Activated CD4-positive, alpha-beta T cell treated with anti-CD3 and anti-CD28 coated beads, Interleukin-2, amount 10 ng/mL, durations not matched to agents 24 days and 14 days (primary cell): Measurements from ENCODE around the gene MISFA. TPM values are rescaled to one million over a fixed set of nuclear protein-coding genes. Genes with fewer than 3 reads are reported as not detected.
A peak's percentile ranks its signal among the peaks of the same experiment; 100 is the strongest.
"Not testable (repeated sequence)": the region's sequence is repeated elsewhere in the genome, so short reads cannot be mapped to it uniquely, and the experiment has no call there.

Source experiments
- DNase-seq: peaks from one replicate; pipeline ENCODE4 v3.0.0; 2022
- H3K27ac Mint-ChIP-seq: one replicate; pipeline ENCODE4 v1.8.0; 2022; ENCODE audit warnings: mild to moderate bottlenecking, mixed read lengths
- H3K27me3 Mint-ChIP-seq: one replicate; pipeline ENCODE4 v1.8.0; 2022; ENCODE audit warnings: mixed read lengths
- H3K36me3 Mint-ChIP-seq: one replicate; pipeline ENCODE4 v1.8.0; 2022; ENCODE audit warnings: low read depth, mild to moderate bottlenecking, mixed read lengths
- H3K4me1 Mint-ChIP-seq: one replicate; pipeline ENCODE4 v1.8.0; 2021; ENCODE audit warnings: mixed read lengths
- H3K4me3 Mint-ChIP-seq: one replicate; pipeline ENCODE4 v1.8.0; 2022; ENCODE audit warnings: mild to moderate bottlenecking, moderate library complexity, mixed read lengths
- H3K9me3 Mint-ChIP-seq: one replicate; pipeline ENCODE4 v1.8.0; 2021; ENCODE audit warnings: mixed read lengths
- intact Hi-C: fragments of 100-400 bp; cut with micrococcal nuclease; formaldehyde crosslinking; loops from one replicate; pipeline ENCODE4 v1.15.1; 2023
- total RNA-seq: library from RNA; stranded (reverse); gene quantifications from 2 replicates; pipeline ENCODE4 v1.2.3, GENCODE V29; 2022

MISFA gene
- total RNA-seq, 1 donor from 2014 or later = 3.5 TPM

DNA sequence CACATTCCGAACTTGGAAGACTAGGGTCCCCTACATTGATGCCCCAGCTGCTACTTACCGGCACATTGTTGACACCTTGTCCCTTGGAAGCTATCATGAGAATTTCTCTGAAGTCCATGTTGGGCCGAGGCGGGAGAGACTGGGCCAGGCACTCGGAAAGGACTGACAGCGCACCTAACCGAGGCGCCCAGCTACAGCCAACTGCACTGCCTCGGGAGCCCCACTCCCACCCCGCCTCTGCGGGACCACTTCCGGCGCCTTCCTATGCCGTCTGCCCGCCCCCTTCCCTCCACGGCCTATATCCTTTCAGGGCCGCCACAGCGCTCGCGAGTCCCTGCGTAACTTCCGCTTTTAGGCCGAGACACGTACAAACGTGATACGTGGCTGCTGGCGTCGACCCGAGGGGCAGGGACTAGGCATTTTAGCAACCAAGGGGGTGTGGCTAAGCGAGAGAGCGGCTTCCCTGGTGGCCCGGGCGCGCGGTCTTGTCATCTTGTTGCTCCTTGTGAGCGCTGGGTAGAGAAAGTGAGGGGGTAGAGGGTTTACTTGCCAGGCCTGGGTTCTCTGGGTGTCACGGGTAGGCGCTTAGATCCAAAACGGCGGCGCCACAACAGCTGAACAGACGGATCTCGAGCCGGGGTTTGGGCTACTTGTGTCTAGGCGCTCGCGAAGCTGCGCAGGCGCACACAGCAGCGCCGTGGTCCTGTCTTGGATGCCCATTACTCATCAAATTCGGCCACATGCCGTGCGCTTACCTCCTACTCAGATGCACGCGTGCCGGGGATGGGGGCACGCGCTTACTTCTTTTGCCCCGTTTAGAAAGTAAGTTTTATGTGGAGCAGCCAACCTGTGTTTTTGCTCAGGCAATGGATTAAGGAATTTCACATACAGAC lies 34.8 kb downstream of the MISFA start, which contains the start of gene SPTY2D1:
TSS of gene SPTY2D1 (minus strand) at position 203 of the 893 bp plus-strand sequence. CDS start at position 118, 85 bp downstream.
- intact Hi-C loops = loop anchor here (1.0 to 10.0 kb wide), 10 partner anchors 16 to 390 kb away; partner anchors contain the start of genes GTF2H1, HPS5, LDHA and SAA2
- peak; percentile 99 for DNase-seq
- H3K27ac Mint-ChIP-seq = peak within 1 kb of the TSS; percentile 98
- no peaks in the 10 kb centered on the region for H3K27me3 Mint-ChIP-seq
- H3K4me1 Mint-ChIP-seq = peaks cover 24% of the 10 kb centered on the region
- H3K4me3 Mint-ChIP-seq = peak within 1 kb of the TSS; percentile 93
- no peaks in the 10 kb centered on the region for H3K9me3 Mint-ChIP-seq
- peaks cover 6% of the 10 kb centered on the region for H3K36me3 Mint-ChIP-seq

DNA sequence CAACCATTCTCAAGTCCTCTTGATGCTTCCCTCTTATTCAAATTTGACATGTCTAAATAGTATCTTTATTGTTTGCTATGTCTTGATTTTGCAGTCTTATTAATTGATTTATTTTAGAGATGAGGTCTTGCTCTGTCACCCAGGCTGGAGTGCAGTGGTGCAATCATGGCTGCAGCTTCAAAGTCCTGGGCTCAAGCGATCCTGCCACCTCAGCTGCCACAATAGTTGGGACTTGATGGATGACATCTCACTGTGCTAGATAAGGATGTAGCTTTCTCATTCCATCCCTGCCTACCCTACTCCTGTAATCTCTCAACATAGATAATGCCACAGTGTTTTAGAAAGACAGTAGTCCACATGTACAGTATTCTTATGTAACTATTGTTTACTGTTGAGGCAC lies 42.1 kb downstream of the MISFA start:
- no peak overlapping the region for H3K4me3 Mint-ChIP-seq
- intact Hi-C loops = no loop called here

DNA sequence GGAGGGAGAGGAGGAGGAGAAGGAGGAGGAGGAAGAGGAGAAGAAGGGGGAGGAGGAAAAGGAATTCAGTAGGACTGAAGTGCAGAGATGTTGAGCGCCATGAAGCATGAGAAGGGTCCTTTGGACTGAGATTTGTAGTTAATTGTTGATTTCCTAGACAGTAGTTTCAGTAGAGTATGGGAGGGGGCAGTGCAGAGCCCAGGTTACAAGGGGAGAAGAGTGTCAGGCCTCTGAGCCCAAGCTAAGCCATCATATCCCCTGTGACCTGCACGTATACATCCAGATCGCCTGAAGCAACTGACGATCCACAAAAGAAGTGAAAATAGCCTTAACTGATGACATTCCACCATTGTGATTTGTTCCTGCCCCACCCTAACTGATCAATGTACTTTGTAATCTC lies 43.4 kb downstream of the MISFA start:
- H3K4me3 Mint-ChIP-seq, H3K36me3 Mint-ChIP-seq, intact Hi-C loops, H3K9me3 Mint-ChIP-seq, DNase-seq, H3K27ac Mint-ChIP-seq, H3K4me1 Mint-ChIP-seq: not testable (repeated sequence)
- H3K27me3 Mint-ChIP-seq = peaks cover 22% of the 10 kb centered on the region

More for the DNA sequence above, 42.1 kb downstream of the MISFA start:
- no peak for DNase-seq
- H3K9me3 Mint-ChIP-seq = no peaks in the 10 kb centered on the region
- no peaks in the 10 kb centered on the region for H3K4me1 Mint-ChIP-seq
- H3K27me3 Mint-ChIP-seq = peaks cover 22% of the 10 kb centered on the region
- no peaks in the 10 kb centered on the region for H3K36me3 Mint-ChIP-seq
- no peak overlapping the region for H3K27ac Mint-ChIP-seq

GRCh38 chr11:18650353-18650752 lies 50.8 kb downstream of the MISFA start:
- intact Hi-C loops = loop anchor here (2.0 kb wide), 1 partner anchor 16 kb away; the partner anchor contains the start of gene SPTY2D1
- no peak overlapping the region for H3K4me3 Mint-ChIP-seq
- no peaks in the 10 kb centered on the region for H3K36me3 Mint-ChIP-seq
- peaks cover 8% of the 10 kb centered on the region for H3K4me1 Mint-ChIP-seq
- no peak for DNase-seq
- no peaks in the 10 kb centered on the region for H3K9me3 Mint-ChIP-seq
- H3K27me3 Mint-ChIP-seq = no peaks in the 10 kb centered on the region
- no peak overlapping the region for H3K27ac Mint-ChIP-seq

DNA sequence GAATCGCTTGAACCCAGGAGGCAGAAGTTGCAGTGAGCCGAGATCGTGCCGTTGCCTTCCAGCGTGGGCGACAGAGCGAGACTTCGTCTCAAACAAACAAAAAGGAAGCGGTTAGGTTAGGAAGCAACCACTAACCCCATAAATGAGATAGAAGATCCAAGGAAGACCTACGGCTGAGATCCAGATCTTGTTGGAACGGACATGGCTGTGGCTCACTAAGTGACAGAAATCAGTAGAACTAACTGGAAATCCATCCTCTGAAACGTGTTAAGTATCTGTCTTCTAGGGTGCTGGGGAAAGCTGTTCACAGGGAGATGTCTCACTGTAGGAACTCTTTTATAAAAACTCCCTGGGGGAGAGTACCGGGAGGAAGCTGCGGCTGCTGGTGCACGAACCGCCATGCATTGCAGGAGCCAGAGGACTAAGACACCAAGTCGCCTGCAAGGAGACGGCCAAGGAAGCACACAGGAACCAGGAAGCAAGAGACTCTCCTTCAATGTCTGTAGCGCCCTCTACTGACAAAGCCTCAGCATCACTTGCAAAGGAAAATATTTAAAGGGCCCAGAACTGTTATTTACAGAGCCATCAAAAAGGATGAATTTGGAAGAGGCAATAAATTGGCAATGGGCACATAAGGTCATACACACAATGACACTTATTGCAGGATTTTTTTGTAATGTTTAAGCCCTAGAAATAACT lies 51.4 kb downstream of the MISFA start:
- peak; percentile 86 for DNase-seq
- Mint-ChIP-seq H3K27me3 (no peaks in the 10 kb centered on the region), H3K4me3 (no peak overlapping the region), H3K9me3 (no peaks in the 10 kb centered on the region), H3K4me1 (peaks cover 8% of the 10 kb centered on the region), H3K27ac (no peak overlapping the region), H3K36me3 (no peaks in the 10 kb centered on the region)
- intact Hi-C loops = loop anchor here (1.0 to 2.0 kb wide), 2 partner anchors 16 to 111 kb away; partner anchors contain the start of gene SPTY2D1

Other genes starting within 250 kb of the MISFA start
- gene LDHA, start 205.2 kb upstream of the MISFA start, total RNA-seq = 1,753 and 1,772 TPM in 2 replicates
- gene LDHC, start 187.5 kb upstream of the MISFA start, total RNA-seq = 0.64 TPM in 1 of 2 replicates, not detected in the other
- gene LDHAL6A, start 143.9 kb upstream of the MISFA start, total RNA-seq = not detected in 2 replicates
- gene TSG101, start 72.8 kb upstream of the MISFA start, total RNA-seq = 39.6 and 43.5 TPM in 2 replicates
- 19.2 and 20.7 TPM in 2 replicates for gene UEVLD, start 11.1 kb upstream of the MISFA start, total RNA-seq
- 22.6 and 22.8 TPM in 2 replicates for gene SPTY2D1, start 34.6 kb downstream of the MISFA start, total RNA-seq
- 0.21 and 0.73 TPM in 2 replicates for gene TMEM86A, start 99.0 kb downstream of the MISFA start, total RNA-seq
- gene IGSF22, start 126.4 kb downstream of the MISFA start, total RNA-seq = 0.31 TPM in 1 of 2 replicates, not detected in the other
- not detected in 2 replicates for gene PTPN5, start 192.0 kb downstream of the MISFA start, total RNA-seq